Measurements from ENCODE around the gene KCNT2.

Gene KCNT2

GRCh38 chr1:196444634-196445033 is 163.6 kb downstream of the KCNT2 start:
- DNase-seq: no peak

- DNase-seq: no peak
Measured at GRCh38 chr1:196442366-196442765, 165.9 kb downstream of the KCNT2 start.

- DNase-seq: no peak
Measured at GRCh38 chr1:196440711-196441110, 167.5 kb downstream of the KCNT2 start.

DNA sequence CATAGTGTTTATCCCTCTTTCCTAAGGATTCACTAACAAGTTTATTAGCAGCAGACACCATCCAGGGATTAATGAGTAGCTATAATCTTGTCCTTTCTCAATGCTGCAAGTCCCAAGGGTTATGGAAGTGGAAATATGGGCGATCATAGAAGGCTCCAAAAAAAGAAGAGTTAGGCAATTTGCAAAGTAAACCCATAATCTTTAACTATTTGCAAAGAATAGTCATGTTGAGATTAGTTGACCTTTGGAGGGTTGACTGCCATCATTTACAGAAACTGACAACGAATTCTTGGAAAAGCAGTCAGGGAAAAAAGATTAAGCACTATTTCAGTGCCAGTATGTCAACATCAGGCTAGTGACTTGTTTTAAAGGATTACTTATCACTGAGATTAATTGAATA is 169.9 kb downstream of the KCNT2 start:
- no peak for DNase-seq

GRCh38 chr1:196437671-196438070 is 170.6 kb downstream of the KCNT2 start:
- DNase-seq: no peak

DNA sequence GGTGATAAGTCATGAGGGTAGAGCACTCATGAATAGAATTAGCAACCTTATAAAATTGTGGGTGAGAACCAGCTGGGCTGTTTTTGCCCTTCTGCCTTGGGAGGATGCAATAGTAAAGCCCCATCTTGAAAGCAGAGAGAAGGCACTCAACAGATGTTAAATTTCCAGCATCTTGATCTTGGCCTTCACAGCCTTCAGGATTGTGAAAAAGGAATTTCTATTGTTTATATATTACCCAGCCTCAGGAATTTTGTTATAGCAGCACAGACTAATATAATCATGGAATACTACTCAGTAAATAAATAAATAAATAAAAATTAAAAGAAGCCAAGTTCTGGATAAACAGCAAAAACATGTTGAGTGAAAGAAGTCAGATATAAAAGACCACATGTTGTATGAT is 175.2 kb downstream of the KCNT2 start:
- DNase-seq: no peak

- no peak for DNase-seq
Measured at GRCh38 chr1:196427976-196428734, 180.1 kb downstream of the KCNT2 start.

DNA sequence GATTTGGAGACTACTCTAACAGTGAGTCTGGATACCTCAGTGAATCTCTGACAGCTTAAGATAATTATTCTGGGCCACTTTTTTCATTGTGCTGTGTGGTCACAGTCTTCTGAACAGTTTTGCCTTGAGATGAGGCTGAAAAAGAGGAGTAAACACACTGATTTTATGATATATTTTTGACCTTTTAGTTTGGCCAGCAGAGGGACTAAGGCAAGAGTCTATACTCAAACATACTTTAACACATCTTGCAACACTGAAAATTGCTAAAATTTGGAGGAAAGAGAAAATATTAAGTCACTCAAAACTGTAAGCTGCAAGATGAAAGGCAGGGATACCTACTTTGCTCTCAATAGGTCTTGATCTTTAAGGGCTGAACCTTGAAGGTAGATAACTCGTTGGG is 182.7 kb downstream of the KCNT2 start:
- no peak for DNase-seq

DNA sequence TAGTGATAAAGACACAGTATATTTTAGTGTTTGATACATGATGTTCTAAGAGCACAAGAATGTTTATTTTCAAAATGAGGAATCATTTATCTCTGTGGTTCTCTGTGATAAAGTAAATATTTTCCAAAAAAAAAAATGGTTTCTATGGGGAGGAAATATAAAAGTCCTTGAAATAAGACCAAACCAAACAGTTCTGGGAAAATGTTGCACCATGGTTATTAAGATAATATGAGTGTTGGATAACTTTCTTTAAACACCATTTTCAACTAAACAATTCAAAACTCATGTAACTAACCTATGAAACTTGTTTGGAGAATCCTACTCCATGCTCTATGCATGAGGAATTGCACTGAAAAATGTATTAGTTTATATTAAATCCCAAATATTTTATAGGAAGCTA is 184.6 kb downstream of the KCNT2 start:
- DNase-seq: no peak

DNA sequence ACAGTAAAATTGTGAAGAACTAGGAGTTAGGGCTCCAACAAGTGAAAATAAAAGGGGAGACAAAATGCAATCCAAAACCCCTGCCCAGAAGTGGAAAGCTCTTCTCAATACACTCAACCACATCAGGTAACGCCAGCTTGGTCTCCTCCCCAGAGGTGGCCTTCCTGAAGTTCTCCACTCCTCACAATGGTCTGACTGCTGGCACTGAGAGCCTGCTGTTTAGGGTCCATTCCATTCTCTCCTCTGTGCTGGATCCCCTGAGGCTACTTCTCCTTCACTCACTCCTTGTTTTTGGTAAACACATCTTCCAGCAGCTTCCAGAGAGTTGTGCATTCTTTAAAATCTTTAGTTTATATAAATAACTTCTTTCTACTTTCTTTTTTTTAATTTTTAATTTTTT is 189.5 kb downstream of the KCNT2 start:
- no peak for DNase-seq

DNA sequence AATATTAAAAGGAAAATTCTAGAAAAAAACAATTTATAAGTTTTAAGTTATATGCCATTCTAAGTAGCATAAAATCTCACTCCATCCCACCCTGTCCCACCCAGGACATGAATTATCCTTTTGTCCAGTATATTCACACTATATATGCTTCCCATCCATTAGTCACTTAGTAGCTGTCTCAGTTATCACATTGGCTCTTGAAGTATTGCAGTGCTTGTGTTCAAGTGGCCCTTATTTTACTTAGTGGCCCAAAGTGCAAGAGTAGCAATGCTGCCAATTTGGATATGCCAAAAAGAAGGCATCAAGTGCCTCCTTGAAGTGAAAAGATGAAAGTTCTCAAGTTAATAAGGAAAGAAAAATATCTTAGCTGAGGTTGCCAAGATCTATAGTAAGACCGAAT is 192.3 kb downstream of the KCNT2 start:
- no peak for DNase-seq

DNA sequence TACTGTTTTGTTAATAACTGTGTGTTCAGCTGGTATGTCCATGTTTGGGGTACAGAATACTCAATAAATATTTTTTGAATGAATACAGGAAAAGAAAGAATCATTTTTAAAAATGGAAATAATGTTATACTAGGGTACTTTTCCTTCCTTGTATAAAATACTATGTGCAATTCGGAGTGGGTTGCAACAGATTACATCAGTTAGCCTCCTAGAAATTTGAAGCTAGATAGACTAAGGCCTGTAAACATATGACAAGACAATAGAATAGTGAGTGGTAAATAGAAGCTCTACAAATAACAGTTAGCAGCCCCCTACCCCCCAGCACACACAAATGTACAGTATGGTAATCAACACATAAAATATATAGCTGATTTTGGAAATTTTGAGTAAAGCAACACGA is 195.9 kb downstream of the KCNT2 start:
- no peak for DNase-seq

DNA sequence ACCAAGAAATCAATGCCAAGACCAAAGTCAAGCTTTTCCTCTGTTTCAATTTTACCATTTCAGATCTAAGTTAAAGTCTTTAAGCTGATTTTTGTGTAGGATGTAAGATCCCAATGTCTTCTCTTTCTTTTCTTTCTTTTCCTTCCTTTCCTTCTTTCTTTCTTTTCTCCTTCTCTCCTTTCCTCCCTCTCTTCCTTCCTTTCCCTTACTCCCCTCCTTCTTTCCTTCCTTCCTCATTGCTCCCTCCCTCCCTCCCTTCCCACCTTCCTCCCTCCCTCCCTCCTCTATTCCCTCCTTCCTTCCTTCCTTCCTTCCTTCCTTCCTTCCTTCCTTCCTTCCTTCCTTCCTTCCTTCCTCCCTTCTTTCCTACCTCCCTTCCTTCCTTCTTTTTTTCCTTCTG is 197.5 kb downstream of the KCNT2 start:
- DNase-seq: no peak

- no peak for DNase-seq
Measured at GRCh38 chr1:196409586-196409985, 198.7 kb downstream of the KCNT2 start.

- DNase-seq: no peak
Measured at GRCh38 chr1:196407358-196408051, 200.7 kb downstream of the KCNT2 start.

DNA sequence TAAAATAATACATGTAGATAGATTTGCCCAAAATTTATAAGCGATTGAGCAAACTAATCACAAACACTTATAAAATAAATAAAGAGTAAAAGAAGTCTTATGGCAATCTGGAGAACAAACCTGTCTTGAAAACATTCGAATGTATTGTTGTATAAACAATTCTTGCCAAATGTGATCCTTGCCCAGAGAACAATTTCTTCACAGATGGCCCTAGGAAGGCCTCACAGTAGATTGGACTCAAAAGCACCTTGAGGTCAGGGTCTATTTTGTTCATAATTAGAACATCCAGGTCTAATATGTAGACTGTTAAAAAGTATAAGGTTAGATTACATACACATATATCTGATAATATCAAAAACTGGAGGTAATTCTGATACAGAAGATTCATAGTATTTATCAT is 202.4 kb downstream of the KCNT2 start:
- no peak for DNase-seq

DNA sequence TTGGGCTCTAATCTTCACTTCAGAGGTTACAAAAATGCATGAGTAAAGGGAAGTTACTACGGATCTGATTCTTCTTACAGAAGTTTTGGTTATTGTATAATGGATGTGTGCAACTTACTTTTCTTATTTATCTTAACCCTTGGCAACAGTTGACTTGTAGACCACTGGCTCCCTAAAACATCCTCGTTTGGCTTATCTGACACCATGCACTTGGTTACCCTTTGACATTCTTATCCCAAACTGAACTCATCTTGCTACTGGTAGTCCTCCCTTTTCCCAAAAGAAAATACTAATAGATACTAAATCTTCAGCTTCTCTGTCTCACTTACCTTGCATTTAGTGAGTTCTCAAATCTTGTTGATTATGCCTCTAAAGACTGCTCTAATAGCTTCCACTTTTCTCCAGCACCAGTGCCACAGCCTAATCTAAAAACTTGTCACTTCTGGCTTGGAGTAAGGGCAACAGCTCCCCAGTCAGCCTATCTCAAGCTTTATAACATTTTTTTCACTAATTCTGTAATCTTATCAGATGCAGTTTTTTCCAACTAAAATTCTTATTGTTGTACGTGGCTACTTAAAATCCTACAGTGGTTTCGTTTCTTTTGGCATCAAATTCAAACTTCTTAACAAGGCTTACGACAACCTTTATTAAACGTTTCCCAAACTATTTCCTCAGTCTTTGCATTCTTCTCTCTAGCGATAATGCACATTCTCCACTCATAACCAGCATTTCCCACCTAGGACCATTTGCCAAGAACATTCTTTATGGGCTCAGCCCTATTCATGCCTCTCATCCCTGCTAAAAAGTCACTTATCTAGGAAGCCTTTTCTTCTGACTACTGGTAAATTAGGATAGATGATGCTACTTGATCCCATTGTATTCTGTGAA is 204.2 kb downstream of the KCNT2 start:
- DNase-seq: no peak

DNA sequence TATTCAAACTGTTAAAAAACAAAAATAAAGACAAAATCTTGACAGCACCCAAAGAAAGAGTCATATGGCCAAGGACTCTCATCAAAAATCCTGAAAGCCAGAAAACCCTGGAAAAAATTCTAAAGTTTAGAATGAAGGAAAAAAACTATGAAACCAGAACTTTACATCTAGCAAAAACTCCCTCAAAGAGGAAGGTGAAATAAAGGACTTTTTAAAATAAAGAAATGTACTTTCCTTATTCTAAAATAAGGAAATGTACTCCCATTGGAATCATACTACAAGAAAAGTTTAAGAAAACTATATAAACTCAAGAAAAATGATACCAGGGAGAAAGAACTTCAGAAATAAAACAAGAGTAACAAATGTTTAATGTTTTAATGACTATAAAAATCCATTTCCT is 206.3 kb downstream of the KCNT2 start:
- DNase-seq: no peak

GRCh38 chr1:196401452-196401833 is 206.8 kb downstream of the KCNT2 start:
- no peak for DNase-seq

- DNase-seq: no peak
Measured at GRCh38 chr1:196400478-196401451, 207.5 kb downstream of the KCNT2 start.

DNA sequence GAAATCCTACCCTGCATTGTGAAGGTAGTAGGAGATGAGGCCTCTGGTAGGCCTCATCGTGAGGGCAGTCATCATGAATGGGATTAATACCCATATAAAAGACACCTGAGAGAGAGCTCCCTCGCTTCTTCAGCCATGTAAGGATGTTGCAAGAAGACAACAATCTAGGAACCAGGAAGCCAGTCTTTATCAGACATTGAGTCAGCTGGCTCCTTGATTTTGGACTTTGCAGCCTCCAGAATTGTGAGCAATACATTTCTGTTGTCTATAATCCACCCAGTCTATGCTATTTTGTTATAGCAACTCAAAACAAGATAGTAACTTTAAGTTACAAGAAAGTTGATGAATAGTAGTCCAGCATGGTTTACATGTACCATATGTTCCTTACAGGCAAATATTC is 208.5 kb downstream of the KCNT2 start:
- DNase-seq: no peak

DNA sequence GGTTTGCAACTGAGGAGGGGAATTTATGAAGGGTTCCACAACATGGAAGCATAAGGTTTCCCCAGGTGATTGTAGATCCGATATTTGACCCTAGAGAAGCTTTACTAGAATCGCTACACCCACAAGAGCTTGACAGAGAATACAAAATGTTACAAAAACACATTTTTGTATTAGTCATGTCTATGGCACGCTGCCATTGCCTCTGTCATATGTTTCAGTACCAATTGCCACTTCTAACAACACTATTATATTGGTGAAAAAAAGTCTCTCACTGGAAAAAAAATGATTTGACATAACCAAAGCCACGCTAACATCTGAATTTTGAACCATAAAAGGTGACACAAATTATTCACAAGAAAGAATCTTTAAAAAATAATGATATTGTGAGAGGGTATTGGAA is 214.5 kb downstream of the KCNT2 start:
- DNase-seq: no peak
